Measurements from ENCODE around the gene SPDYE3.
"Not testable (repeated sequence)": the region's sequence is repeated elsewhere in the genome, so short reads cannot be mapped to it uniquely, and the experiment has no call there.

SPDYE3 gene

DNA sequence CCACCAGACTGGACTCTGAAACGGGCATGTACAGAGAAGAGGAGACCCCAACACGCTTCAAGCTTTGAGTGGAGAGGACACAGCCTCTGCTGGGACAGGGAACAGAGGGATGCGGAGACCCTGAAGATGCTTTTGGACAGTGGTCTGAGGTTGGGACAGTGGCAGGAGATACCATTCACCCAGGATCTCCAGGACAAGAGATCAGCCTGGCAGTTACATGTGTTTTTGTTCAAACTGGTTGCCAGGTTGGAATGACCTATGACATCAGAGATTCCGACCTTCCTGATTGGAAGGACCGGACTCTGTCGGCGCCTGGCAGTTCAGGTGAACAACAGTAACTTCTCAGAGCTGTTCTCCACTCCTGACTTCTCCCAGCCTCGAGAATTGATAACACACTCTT is at the start of gene SPDYE3:
TSS of gene SPDYE3 (plus strand) at position 301 of the 400 bp plus-strand sequence. CDS start 184 bp downstream, outside the sequence.
- not testable (repeated sequence) for DNase-seq

GRCh38 chr7:100259984-100260383 is 47.5 kb upstream of the SPDYE3 start:
- DNase-seq, result not testable (repeated sequence)

- not testable (repeated sequence) for DNase-seq
Measured at GRCh38 chr7:100262896-100263295, 44.6 kb upstream of the SPDYE3 start.

DNA sequence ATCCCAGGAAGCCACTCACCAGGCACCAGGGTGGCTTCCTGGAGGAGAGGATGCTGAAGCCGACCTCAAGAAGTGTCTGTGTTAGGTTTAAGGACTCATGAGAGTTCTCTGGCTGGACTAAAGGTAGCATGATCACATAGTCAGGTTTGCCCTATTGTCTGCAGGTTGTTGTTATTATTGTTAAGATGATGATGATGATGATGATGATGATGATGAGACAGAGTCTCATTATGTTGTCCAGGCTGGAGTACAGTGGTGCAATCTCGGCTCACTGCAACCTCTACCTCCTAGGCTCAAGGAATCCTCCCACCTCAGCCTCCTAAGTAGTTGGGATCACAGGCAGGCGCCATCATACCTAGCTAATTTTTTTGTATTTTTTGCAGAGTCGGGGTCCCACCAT is 43.3 kb upstream of the SPDYE3 start:
- not testable (repeated sequence) for DNase-seq

DNA sequence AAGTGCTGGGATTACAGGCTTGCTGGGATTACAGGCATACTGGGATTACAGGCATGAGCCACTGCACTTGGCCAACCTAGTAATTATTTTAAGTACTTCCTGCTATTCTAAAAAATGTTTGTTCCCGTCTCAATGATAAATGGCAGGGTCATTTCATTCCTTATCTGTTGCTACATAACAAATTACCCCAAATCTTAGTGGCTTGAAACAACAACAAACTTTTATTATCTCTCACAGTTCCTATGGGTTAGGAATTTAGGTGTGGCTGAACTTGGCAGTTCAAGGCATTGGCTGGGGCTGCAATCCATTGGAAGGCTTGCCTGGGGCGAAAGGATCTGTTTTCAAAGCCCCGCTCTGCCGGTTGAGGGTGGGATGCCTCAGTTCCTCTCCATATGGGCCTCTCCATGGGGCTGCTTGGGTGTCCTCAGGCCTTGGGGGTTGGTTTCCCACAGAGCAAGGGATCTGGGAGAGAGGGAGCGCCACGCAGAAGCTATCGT is 42.8 kb upstream of the SPDYE3 start:
- DNase-seq, result not testable (repeated sequence)

DNA sequence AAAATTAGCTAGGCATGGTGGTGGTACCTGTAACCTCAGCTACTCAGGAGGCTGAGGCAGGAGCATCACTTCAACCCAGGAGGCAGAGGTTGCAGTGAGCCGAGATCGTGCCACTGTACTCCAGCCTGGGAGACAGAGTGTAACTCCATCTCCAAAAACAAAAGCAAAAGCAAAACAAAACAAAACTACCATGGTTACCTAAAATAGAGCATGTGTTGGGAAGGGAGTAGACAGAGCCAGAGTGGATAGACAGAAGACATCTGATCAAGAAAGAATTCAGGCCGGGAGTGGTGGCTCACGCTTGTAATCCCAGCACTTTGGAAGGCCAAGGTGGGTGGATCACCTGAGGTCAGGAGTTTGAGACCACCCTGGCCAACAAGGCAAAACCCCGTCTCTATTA is 41.7 kb upstream of the SPDYE3 start:
- not testable (repeated sequence) for DNase-seq

DNA sequence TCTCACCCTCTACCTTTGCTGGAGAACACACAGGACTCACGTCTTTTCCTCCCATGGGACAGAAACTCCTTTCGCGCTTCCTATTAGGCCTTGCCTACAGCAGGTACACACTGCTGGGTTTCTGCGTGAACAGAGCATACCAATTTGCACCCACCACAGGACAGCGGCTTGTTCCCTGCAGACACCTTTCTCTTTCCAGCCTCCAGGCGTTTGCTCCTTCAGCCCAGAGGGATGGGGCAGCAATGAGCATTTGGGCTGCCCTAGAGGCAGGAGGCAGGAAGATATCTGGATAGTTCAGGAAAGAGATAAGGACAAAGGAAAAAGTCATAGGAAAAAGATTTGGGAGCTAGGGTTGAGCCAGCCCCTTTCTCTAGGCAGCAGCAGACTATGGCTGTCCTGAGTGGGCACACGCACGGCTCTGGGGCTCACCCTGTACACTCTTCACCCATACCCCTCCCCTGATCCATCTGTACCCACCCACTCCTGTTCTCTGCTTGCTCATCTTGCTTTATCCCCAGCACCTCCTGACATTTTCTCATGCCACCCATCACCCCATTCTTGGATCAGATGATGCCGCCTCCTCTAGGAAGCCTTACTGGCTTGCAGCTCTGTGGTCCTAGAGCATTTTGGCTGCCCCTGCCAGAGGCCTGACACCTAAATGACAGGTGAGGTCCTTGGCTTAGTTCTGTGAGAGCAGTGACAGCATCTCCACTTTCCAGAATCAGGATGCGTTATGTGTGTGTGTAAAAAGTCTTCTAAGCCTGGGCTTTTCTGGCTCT is 40.7 kb upstream of the SPDYE3 start:
- no peak for DNase-seq

DNA sequence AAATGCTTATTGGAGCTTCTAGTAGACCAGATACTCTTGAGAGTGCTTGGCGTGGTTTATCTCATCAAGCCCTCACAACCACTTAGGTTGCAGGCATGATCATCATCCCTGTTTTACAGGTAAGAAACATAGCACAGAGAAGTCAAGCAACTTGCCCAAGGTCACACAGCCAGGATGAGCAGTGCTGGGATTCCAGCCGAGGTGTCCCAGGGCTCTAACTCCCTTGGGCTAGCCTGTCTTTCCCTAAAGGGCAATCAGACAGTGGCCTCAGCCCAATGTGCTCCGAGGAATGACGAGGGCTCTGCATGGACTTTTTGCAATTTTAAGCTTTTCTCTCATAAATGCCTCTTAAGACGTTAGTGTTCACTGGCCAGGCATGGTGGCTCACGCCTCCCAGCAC is 39.9 kb upstream of the SPDYE3 start:
- no peak for DNase-seq

- not testable (repeated sequence) for DNase-seq
Measured at GRCh38 chr7:100268882-100269281, 38.6 kb upstream of the SPDYE3 start.

GRCh38 chr7:100269306-100270045 is 38.0 kb upstream of the SPDYE3 start:
- not testable (repeated sequence) for DNase-seq

DNA sequence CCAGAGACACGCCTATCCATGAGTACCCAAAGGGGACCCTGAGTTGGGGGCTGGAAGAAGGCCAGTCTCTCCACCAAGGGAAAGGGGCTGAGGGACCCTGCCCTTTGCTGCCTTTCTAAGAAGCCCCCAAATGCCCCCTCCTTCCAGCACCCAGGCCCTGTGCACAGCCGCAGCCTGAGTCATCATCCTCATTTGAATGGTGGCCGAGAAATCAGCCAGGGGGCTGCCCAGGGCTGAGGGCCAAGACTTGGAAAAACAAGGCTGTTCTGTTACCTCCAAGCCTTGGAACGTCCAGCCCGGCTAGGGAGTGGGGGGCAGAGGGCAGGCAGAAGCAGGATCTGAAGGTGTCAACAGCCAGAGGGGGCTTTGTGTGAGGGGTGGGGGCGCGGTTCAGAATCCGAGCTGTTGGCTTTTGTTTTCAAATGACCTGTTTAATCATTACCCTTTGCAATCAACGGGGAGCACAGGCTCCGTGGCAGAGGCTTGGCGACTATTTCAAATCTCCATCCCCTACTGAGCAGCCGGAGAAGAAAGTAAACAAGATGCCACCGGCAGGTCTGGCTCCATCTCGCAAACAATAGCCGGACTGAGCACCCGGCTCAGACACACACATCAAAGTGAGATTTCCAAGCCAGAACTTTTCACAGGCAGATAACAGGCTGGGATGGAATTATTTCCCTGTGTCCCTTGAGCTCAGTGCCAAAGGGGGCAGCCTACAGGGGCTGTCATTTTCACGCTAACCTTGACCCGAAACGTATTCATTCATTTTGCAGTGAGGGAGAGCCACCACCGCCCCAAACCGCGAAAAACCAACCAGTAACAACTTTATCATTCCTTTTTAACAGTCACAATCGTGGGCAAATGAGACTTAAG is 37.2 kb upstream of the SPDYE3 start:
- not testable (repeated sequence) for DNase-seq

DNA sequence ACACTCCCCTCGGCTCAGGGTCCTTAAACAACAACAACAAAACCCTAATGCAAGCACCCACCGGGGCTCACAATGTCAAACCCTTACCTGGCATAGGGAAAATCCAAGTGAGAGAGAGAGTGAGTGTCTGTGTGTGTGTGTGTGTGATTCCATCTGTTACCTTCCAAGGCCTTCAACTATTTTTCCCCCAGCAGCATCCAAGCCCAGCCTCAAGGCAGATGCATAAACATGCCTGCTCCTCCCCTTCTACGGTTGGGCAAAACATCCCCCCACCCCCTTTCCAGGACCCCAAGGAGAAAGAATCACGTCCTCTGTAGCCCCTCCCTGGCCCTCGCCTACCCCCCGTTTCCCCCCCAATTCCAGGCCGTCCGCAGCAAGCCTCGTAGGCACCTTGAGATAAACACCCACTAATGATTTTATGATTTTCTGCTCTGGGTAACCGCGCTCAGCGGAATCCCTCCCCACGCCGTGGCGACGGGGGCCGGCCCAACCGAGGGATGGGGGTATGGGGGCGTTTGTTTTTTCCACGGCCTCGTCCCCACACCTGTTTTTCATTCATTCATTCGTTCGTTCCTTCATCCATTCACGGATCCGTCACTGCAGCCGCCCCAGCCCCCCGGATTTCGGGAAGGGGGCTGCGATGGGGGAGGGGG is 36.4 kb upstream of the SPDYE3 start:
- not testable (repeated sequence) for DNase-seq

DNA sequence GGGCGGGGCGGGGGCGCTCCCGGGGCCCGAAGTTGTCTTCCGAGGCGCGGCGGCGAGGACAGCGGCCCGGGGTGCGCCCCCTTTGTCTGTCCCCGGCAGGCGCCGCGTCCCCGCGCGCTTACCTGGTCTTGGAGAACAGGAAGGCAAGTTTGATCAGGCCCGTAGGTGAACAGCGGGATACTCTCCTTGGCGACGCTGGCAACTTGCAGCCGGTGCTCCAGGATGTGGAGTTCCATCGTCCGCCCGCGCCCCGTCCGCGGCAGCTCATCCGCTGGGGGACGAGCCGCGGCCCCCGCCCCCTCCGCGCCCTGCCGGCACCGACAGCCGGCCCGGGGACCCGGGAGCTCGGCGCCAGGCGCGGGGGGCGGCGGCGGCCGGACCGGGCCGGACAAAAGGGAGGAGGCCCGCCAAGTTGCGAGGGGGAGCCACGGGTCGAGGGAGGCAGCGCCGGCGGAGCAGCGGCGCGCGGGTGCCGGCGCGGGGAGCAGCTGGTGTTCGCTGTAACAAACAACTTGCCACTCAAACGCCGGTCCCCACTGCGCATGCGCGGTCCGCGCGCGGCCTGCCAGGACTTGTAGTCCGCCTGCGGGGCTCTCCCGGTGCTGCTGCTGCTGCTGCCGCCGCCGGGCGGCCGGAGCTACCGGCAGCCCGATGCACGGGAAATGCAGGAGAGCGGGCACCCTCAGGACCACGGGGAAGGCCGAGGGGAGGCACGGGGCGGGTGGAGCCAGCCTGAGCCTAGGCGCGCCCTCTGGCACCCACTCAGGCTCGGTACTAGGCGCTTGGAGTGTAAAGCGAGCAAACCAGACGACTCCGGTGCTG is 35.6 kb upstream of the SPDYE3 start:
- peak; percentile 69 for DNase-seq

- DNase-seq, result not testable (repeated sequence)
Measured at GRCh38 chr7:100272538-100272902, 35.0 kb upstream of the SPDYE3 start.

DNA sequence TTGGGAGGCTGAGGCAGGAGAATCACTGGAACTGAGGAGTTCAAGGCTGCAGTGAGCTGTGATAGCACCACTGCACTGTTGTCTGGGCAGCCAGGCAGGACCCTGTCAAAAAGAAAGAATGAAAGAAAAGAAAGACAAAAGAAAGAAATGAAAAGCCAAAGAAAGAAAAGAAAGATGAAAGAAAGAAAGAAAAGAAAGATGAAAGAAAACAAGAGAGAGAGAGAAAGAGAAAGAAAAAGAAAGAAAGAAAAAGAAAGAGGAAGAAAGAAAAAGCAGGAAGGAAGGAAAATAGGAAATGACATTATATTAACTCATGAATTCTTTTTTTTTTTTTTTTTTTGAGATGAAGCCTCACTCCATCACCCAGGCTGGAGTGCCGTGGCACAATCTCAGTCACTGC is 32.4 kb upstream of the SPDYE3 start:
- no peak for DNase-seq

DNA sequence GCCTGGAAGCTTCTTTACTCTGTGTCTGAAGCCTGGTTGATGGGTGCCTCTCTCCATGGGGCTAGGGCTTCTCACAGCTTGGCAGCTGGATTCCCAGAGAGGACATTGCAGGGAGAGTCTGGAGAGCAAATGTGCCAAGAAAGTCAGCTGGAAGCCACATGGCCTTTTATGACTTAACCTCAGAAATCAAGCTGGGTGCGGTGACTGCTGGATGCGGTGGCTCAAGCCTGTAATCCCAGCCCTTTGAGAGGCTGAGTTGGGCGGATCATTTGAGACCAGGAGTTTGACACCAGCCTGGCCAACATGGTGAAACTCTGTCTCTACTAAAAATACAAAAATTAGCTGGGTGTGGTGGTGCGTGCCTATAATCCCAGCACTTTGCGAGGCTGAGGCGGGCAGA is 31.4 kb upstream of the SPDYE3 start:
- DNase-seq, result not testable (repeated sequence)

- DNase-seq, result not testable (repeated sequence)
Measured at GRCh38 chr7:100282069-100282608, 25.4 kb upstream of the SPDYE3 start.

DNA sequence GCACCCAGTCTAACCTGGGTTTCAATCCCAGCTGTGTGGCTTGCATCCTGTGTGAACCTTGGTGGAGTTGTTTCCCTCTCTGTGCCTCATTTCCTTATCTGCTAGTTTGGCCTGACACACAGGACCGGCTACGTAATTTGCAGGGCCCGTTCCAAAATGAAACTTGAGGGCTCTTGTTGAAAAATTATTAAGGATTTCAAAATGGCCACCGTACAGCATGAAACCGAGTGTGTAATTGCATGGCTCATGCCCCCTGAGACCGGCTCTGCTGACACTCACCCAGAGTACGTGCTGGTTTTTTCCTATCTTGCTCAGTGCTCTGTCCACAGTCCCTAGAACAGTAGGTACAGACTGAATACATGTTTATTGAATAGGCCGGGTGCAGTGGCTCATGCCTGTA is 24.4 kb upstream of the SPDYE3 start:
- DNase-seq, result not testable (repeated sequence)

- DNase-seq, result not testable (repeated sequence)
Measured at GRCh38 chr7:100287191-100287969, 20.1 kb upstream of the SPDYE3 start.

DNA sequence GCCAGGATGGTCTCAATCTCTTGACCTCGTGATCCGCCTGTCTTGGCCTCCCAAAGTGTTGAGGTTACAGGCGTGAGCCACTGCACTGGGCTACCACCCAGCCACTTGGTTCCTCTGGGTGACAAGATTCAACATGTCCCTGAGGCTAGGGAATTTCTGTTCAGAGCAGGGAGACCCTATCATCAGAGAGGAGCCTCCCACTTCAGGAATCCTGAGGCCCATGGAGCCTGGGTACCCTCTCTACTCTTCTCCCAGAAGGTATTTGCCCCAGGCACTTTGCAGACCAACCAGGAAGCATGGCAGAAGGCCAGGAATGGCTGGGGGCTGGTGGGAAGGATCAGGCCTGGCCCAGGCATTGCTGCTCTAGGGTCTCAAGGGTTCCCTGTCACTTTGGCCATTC is 19.2 kb upstream of the SPDYE3 start:
- not testable (repeated sequence) for DNase-seq
